ENCODE data around the gene ADAT3.

The ADAT3 gene

DNA sequence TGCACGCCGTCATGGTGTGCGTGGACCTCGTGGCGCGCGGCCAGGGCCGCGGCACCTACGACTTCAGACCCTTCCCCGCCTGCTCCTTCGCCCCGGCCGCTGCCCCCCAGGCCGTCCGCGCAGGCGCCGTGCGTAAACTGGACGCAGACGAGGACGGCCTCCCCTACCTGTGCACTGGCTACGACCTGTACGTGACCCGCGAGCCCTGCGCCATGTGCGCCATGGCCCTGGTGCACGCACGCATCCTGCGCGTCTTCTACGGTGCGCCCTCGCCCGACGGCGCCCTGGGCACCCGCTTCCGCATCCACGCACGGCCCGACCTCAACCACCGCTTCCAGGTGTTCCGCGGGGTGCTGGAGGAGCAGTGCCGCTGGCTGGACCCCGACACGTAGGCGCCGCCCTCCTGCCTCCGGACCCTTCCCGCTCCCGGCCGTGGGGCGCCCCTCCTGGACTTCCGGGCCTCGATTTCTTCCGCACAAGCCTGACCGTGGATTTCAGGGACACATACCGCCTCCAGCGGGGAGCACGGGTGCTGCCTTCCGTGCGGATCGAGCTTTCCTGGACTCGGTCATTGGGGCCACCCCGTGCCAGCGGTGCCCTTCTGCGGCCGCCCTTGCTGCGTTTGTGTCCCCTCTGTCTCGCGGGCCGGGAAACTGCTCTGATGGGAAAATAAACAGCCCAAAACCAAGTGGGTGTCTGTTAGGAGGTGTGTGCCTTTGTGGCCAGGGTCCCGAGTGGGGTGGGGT, 7.7 kb downstream of the ADAT3 start:
- no peak for DNase-seq (ENCODE audit: low read depth)

DNA sequence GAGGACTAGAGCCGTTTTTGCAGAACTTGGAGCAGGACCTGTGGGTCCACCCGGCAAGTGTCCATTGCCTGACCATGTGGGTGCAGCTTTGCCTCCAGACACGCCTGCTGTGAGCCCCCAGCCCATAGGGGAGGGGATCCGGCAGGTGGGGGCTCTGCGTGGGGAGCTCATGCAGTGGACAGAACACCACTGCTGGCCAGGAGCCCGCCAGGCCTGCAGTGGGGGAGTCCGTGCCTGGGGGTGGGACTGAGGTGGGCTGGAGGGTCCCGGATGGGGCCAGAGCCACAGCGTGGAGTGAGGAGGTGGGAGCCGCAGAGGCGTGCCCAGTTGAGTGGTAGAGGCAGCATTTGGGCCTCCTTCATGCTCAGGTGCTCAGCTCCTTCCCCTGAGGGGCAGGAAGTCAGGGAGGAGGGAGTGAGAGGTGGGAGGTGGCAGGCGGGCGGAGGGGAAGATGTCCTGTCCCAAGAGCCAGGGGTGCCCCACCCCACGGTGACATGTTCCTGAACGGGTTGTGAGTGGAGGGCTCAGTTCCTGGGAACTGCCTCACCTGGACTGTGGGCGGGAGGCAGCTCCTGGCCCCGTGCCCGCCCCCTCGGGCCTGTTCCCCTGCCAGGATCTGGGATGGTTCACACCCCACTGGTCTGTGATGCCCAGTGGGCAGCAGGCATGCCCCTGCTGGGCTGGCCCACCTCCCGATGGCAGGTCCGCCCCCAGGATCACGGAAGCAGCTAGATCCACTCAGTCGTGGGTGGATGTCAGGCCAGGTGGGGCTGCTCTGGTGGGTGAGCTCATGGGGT, 8.8 kb downstream of the ADAT3 start:
- no peak for DNase-seq (ENCODE audit: low read depth)

DNA sequence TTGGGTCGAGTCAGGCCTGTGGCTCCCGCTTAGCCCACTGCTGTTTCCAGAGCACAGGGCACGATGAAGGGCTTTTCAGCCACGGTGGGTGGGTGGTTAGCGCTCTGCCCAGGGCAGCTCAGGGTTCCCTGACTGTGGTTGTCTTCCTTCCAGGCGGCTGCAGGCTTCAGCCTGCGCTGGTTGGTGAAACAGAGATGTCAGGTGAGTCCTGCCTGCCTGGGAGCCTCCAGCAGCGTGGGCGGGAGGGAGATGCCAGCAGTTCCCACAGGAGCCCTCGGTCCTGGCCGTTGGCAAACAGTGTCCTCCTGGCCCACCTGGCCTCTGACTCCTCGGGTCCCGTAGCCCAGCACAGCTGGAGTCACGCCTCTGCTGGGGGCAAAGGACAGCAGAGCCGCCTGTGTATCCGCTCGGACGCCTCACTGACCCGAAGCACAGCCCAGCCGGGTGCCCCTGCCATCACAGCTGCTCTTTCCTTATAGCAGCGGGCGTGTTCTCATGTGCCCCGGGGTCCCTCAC, 9.7 kb downstream of the ADAT3 start:
- DNase-seq (ENCODE audit: low read depth), result no peak

DNA sequence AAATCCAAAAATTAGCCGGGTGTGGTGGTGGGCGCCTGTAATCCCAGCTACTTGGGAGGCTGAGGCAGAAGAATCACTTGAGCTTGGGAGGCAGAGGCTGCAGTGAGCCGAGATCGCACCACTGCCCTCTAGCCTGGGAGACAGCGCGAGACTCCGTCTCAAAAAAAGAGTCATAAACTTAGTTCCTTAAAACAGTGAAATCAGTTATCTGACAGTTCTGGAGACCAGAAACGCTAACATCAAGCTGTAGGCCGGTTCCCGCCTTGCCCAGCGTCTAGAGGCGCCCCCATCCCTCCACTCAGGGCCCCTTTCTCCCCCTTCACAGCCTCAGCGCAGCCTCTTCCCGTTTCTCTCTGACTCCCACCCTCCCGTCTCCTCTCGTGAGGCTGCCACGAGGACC, 11.9 kb downstream of the ADAT3 start:
- no peak for DNase-seq (ENCODE audit: low read depth)

DNA sequence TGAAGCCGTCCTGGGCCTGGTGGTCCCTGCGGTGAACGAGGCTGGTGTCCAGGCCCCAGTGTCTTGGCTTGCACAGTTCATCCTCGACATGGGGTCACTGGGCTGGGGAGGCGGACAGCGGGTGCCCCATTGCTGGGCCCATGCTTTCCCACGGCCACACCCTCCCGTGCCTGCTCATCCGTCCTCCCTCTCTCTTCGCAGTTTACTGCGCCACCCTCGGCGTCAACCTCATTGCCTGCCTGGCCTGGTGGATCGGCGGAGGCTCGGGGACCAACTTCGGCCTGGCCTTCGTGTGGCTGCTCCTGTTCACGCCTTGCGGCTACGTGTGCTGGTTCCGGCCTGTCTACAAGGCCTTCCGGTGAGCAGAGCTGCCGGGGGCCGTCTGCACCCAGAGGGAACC, 12.7 kb downstream of the ADAT3 start:
- no peak for DNase-seq (ENCODE audit: low read depth)

DNA sequence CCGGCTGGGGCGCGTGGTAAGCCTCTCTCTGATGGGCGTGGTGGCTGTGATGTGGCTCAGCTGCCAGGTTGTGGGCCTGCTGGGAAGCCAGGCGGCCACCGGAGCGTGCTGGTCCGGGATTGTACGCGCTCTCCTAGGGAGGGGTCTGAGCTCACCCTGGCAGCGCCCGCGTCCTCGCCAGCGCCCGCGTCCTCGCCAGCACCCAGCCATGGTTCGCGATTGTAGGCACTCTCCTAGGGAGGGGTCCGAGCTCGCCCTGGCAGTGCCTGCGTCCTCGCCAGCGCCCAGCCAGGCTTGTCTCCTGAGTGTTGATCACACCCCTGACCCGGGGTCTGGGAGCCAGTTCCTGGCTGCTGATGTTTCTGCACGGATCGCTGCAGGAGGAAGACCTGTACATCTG, 13.8 kb downstream of the ADAT3 start:
- no peak for DNase-seq (ENCODE audit: low read depth)

DNA sequence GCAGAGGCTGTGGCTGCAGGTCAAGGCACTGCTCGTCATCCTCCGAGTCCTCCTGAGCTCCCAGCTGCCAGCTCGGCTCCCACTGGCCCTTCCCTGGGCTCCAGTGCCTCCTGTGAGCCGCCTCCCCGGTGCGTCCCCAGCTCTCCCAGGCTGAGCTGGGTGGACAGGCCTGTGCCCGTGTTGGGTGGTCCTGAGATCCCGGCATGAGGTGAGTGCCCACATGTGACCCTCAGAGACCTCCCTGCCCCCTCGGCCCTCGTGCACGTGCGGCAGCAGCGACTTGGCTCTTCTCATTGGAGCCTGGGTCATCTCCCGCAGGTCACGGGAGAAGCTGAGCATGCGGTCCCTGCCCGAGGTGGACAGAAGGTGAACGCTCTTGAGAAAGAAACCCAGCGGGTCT, 15.4 kb downstream of the ADAT3 start:
- DNase-seq (ENCODE audit: low read depth), result no peak

DNA sequence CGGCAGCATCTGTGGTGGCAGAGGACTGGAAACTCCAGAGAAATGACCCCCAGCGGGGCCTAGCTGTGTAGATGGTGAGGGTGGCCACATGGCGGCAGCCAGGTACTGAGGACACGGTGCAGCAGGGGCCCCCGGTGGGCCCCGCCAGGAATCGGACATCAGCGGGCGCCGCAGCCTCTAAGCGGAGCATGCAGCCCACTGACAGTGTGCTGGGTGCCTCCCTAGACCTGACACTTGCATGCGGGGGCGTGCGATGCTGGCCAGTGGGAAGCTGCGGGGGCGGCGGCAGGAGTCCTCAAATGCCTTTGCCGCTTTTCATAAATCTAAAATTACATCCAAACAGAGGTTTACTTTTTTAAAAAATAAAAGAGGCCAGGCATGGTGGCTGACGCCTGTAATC, 16.1 kb downstream of the ADAT3 start:
- DNase-seq (ENCODE audit: low read depth), result no peak

DNA sequence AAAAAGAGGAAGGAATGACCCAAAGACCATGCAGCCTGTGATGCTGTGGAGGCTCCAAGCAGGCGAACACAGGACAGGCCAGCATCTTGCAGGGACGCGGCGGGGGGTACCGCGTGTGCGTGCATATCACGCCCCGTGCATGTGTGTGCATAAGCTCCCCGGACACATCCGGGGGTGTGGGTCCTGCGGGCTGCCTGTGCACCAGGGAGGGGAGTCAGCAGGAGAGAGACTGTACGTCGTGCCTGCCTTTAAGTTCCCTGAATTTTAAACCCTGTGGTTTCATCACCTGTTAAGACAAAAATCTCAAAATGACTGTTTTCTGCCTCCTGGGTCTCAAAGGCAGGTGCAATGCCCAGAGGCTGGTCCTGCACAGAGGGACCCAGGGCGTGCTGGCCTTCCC, 16.6 kb downstream of the ADAT3 start:
- DNase-seq (ENCODE audit: low read depth), result no peak

DNA sequence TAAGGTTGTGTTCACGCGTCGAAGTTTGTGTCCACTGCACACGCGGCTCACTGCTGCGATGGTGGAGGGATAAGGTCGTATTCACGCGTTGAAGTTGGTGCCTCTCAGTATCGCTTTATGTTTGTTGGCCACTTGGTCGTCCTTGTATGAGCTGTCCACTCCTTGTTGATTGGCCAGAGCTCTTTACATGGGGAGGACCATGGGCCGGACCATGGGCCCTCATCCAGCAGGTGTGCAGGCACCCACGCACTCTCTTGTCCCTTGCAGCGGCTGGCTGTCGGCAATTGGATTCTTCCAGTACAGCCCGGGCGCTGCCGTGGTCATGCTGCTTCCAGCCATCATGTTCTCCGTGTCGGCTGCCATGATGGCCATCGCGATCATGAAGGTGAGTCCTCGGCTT, 17.6 kb downstream of the ADAT3 start:
- DNase-seq (ENCODE audit: low read depth), result no peak

DNA sequence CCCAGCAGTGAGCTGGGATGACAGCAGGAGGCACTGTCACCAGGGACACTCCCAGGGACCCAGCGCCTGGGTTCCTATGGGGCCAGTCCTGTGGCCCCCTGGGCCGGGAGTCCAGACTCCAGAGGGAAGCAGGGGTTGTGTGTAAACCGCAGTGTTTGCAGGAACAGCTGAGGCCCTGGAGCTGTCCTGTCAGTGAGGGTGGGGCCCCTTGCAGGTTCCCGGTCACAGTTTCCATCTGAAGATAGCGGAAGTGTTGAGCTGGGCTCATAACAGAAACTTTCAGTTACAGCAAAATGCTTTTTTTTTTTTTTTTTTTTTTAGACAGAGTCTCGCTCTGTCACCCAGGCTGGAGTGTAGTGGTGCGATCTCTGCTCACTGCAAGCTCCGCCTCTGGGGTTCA, 18.1 kb downstream of the ADAT3 start:
- DNase-seq (ENCODE audit: low read depth), result no peak

DNA sequence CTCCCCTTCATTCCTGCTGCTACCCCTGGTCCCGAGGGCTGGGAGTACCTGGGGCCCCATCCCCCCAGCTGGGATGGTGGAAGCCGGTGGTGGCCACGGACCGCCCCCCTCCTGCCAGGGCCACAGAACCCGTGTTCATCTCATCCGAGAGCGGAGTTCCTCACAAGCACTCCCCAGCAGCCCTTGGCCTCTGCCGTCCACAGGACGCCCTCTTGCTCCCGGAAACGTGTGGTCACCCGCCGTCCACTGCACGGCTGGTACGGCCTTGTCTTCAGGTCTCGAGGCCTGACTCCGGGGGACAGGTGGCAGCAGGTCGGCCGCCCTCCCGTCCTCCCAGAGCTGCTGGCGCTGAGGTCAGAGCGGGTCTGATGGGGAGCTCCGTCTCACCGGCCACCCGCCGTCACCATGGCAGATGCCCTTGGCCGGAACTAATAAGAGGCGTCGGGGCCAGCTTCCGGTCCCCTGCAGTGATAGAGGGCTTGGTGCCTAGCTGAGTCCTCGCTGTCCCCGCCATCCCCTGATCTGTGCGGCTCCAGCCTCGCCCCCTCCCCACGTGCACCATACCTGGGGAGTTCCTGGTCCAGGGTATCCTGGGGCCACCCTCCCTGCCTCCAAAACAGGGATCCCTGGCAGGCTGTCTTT, 19.2 kb downstream of the ADAT3 start:
- DNase-seq (ENCODE audit: low read depth), result no peak

DNA sequence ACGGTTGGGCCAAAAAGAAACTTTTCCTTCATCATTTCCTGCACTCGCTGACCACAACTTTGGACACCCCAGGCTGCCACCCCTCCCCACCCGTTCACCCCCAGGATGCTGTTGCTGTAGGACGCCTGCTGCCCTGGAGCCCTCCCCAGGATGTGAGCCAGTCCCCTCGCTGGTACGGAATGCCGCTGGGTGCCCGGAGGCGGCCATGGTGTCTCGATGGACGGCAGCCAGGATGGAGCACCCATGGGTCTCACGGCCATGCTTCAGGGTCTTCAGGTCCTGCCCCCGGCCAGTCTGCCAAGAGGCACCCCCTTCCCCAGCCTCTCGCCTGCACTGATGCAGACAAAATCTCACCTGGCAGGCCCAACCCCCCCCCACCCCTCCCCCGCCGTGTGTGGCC, 20.3 kb downstream of the ADAT3 start:
- DNase-seq (ENCODE audit: low read depth), result no peak

DNA sequence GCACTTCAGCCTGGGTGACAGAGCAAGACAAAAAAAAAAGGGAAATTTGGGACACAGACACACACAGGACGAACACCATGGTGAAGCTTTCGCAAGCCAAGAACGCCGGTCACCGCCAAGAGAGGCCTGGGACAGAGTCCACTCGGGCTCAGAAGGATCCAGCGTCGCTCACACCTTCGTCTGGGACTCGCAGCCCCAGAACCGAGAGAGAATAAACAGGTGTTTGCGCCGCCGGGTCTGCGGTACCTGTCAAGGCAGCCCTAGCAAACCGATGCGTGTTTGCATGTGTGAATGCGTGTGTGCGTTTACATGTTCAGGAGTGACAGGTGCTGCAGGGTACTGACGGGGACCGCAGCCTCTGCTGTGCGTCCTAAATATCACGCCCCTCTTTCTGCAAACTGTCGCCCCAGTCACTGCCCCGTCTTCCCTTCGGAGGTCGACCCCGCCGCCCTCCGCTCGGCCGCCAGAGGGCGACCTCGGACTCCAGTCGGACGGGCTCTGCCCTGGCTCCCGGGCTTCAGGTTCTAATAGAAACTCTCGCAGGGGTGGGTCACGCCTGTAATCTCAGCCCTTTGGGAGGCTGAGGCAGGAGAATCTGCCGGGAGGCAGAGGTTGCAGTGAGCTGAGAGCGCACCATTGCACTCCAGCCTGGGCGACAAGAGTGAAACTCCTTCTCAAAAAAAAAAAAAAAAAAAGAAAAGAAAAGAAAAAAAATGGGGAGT, 24.0 kb downstream of the ADAT3 start:
- no peak for DNase-seq (ENCODE audit: low read depth)

DNA sequence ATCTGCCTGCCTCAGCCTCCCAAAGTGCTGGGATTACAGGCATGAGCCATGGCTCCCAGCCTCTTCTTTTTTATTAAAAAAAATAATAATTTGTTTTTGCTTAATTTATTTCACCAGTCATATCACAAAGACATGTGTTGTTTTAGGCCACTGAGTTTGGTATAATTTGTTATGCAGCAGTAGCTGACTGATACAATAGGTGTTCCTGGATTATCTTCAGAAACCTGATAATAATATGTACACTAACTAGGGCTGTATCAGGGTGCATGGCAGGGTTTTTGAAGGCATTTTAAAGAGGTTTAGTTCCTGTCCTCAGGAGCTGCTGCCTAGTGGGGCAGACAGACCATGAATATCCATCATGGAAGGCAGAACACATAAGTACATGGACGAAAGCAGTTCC, 26.2 kb downstream of the ADAT3 start:
- no peak for DNase-seq (ENCODE audit: low read depth)

DNA sequence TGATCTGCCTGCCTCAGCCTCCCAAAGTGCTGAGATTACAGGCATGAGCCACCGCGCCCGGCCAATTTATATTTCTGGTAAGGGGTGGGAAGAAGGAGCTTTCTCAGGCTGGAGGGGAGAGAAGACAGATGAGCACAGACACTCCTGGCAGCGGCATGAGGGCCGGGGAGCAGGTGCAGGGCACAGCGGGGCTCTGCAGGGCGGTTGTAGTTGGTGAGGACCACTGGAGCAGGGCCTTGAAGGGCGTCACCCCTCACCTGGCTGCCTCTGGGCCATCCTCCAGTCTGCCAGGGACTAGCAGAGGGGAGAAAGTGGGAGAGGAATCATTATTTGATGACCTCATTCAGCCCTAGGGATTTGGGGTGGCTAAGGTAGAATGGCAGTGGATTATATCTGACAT, 27.2 kb downstream of the ADAT3 start:
- no peak for DNase-seq (ENCODE audit: low read depth)

DNA sequence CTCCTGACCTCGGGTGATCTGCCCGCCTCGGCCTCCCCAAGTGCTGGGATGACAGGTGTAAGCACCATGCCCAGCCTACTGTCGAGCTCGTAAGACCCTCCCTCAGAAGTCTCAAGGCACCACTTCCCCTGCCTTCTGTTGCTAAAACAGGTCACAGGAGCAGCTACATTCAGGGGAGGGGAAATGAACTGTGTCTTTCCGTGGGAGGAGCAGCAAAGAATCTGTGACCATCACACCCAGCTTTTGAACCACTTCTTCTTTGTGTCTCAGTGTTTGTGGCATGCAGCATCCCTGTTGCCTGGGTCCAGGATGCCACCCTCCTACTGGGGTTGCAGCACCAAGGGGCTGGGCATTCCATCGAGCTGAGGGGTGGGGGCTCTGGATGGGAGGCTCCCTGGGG, 28.0 kb downstream of the ADAT3 start:
- DNase-seq (ENCODE audit: low read depth), result no peak

DNA sequence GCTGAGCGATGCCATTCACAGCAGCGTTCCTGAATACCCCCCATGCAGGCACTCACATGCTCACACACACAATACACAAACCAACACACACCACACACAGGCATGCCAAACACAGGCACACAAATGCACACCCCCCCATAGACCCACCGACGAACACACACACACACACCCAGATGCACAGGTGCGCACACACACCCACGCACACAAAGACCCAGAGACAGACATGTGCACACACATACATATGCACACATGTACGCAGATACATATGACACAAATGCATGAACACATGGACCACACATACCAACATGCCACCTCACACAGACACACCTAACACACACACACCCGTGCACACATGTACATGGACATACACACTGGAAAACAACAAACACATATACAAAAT, 28.7 kb downstream of the ADAT3 start:
- DNase-seq (ENCODE audit: low read depth), result no peak

DNA sequence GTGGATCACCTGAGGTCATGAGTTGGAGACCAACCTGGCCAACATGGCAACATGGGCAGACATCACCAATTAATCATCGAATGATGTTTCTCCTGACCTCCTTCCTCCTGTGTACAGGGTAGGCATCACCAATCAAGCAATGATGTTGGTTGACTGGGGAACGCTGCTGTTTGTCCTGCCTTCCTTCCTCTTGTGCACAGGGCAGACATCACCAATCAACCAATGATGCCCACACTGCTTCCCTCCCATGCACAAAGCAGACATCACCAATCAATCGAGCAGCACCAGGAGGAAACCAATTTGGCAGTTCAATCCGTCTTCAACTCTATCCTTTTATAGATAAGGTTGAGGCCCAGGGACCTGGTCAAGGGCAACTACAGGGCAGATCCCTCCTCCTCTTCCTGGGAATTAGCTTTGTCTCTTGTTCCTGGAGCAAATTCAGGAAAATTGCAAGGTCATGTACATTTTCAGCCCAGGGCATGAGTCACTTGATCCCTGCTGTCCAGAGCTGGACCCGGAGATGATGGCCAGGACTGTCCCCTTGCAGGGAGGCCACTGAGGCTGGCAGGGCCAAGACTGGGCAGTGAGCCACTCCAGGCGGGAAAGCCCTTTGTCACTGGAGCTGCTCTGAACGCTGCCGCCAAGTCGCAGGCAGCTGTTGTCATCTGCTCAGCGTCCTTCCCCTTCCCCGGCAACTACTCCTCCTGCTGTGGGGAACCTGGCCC, 30.4 kb downstream of the ADAT3 start:
- DNase-seq (ENCODE audit: low read depth), result no peak

DNA sequence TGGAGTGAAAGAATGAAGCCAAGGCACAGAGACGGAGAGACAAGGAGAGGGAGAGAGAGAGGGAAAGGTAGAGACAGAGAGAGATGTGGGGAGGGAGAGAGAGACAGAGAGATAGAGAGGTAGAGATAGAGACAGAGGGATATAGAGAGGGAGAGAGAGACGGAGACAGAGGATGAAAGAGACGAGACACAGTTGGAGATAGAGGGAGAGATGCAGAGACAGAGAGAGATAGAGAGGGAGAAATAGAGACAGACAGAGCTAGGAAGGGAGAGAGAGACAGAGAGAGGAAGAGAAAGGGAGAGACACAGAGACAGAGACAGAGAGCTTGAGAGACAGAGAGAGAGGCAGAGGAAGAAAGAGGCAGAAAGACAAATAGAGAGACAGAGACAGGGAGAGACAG, 31.2 kb downstream of the ADAT3 start:
- DNase-seq (ENCODE audit: low read depth), result no peak

DNA sequence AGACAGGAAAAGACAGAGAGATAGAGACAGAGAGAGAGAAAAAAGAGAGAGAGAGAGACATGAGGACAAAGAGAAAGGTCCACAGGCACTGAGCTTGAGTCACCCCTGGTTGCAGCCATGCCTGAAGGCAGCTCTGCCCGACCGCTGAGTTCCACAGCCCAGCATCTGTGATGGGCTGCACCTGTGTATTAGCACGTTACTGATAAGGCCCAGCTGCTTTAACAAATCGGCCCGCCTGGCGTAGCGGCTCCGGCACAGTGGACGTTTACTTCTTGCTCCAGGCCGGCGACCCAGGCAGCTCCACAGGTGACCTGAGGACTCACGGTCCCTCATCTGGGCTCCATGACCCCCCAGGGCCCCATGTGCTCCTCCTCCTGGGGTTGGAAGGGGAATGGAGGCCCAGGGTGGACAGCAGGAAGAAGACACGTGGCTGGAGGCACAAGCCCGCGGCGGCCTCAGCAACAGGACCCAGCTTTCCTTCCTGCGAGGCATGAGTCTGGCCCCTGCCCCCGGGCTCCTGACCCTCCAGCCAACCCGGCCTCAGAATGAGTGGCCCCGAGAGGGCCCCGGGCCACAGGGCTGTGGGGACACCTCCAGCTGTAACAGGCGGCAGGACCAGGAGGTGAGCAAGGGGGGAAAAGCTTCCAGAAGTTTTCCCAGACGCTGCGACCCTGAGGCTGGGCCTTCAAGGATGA, 31.9 kb downstream of the ADAT3 start:
- no peak for DNase-seq (ENCODE audit: low read depth)

Measured in HS-5 (cell line).